GM19397 (cell line): ENCODE data around the gene CCDC7.

Experiments
- ATAC-seq: cut with Tn5 transposase; IDR thresholded peaks from one replicate; pipeline ENCODE4 v1.9.1; 2021; ENCODE audit warnings: mild to moderate bottlenecking, moderate library complexity; ENCODE audit not compliant: unreplicated experiment

The CCDC7 gene

GRCh38 chr10:32923134-32923533, 477.2 kb downstream of the CCDC7 start:
- no peak for ATAC-seq

GRCh38 chr10:32923849-32924248, 477.9 kb downstream of the CCDC7 start:
- no peak for ATAC-seq
